Smooth muscle cell (in vitro differentiated cells): ENCODE data around the gene PLCE1. TPM values are rescaled to one million over a fixed set of nuclear protein-coding genes. Genes with fewer than 3 reads are reported as not detected.

Source experiments
- DNase-seq: peaks from one replicate; lab custom pipeline; 2025; ENCODE audit not compliant: unreplicated experiment; lab: John Stamatoyannopoulos, UW
- H2AFZ ChIP-seq: fragments of 200-600 bp; sonication (generic); 2 replicates; pipeline ENCODE4 v1.6.0; 2016; ENCODE audit warnings: antibody characterized with exemption, low read depth, mild to moderate bottlenecking
- H3F3A ChIP-seq: fragments of 200-600 bp; sonication (generic); 2 replicates; pipeline ENCODE4 v1.6.0; 2017; ENCODE audit warnings: antibody characterized with exemption, low read depth
- H3K27ac ChIP-seq: fragments of 200-600 bp; sonication (generic); 2 replicates; pipeline ENCODE4 v1.5.1; 2016; ENCODE audit warnings: low read depth, mild to moderate bottlenecking
- H3K27me3 ChIP-seq: fragments of 200-600 bp; sonication (generic); 2 replicates; pipeline ENCODE4 v1.6.1; 2016; ENCODE audit warnings: low read depth, mild to moderate bottlenecking
- H3K36me3 ChIP-seq: fragments of 200-600 bp; sonication (generic); 2 replicates; pipeline ENCODE4 v1.5.1; 2016; ENCODE audit warnings: low read depth
- H3K4me1 ChIP-seq: fragments of 200-600 bp; sonication (generic); 2 replicates; pipeline ENCODE4 v1.5.1; 2016; ENCODE audit warnings: low read depth
- H3K4me2 ChIP-seq: fragments of 200-600 bp; sonication (generic); 2 replicates; pipeline ENCODE4 v1.6.0; 2016; ENCODE audit warnings: mild to moderate bottlenecking
- H3K4me3 ChIP-seq: fragments of 200-600 bp; sonication (generic); 2 replicates; pipeline ENCODE4 v1.5.1; 2016; ENCODE audit warnings: mild to moderate bottlenecking
- H3K79me2 ChIP-seq: fragments of 200-600 bp; sonication (generic); 2 replicates; pipeline ENCODE4 v1.6.0; 2016; ENCODE audit warnings: low read depth, mild to moderate bottlenecking
- H3K9ac ChIP-seq: fragments of 200-600 bp; sonication (generic); 2 replicates; pipeline ENCODE4 v1.6.0; 2016; ENCODE audit warnings: low read depth
- H3K9me3 ChIP-seq: fragments of 200-600 bp; sonication (generic); replicated peaks from 2 replicates; pipeline ENCODE4 v1.5.1; 2016; ENCODE audit warnings: low read depth
- H4K20me1 ChIP-seq: fragments of 200-600 bp; sonication (generic); 2 replicates; pipeline ENCODE4 v1.6.0; 2016; ENCODE audit warnings: low read depth
- WGBS: methylation state at CpG from one replicate; pipeline ENCODE4 v1.1.7; 2016; ENCODE audit warnings: low lambda C conversion rate; 5-methylcytosine and 5-hydroxymethylcytosine counted together
- polyA plus RNA-seq: library from polyadenylated mRNA; unstranded; fragments of >200 nt; fragmentation: Nextera tagmentation; extraction: Ambion mirVana; gene quantifications from 2 replicates; pipeline ENCODE4 v1.2.1, GENCODE V29; 2016
- total RNA-seq: library from RNA; depleted of rRNA; stranded (reverse); fragments of >200 nt; gene quantifications from 2 replicates; pipeline ENCODE4 v1.2.3, GENCODE V29; 2014
- TF ChIP-seq, protein P1 (sequence below): fragments of 200-600 bp; sonication (generic); IDR thresholded peaks from 2 replicates; pipeline ENCODE4 v1.5.1; 2017; ENCODE audit warnings: borderline replicate concordance, mild to moderate bottlenecking, antibody characterized with exemption; ENCODE audit not compliant: insufficient read depth, poor library complexity, severe bottlenecking

Gene PLCE1
- total and polyA plus RNA-seq, 2 experiments from 2014 or later = 4.0 to 4.5 TPM

DNA sequence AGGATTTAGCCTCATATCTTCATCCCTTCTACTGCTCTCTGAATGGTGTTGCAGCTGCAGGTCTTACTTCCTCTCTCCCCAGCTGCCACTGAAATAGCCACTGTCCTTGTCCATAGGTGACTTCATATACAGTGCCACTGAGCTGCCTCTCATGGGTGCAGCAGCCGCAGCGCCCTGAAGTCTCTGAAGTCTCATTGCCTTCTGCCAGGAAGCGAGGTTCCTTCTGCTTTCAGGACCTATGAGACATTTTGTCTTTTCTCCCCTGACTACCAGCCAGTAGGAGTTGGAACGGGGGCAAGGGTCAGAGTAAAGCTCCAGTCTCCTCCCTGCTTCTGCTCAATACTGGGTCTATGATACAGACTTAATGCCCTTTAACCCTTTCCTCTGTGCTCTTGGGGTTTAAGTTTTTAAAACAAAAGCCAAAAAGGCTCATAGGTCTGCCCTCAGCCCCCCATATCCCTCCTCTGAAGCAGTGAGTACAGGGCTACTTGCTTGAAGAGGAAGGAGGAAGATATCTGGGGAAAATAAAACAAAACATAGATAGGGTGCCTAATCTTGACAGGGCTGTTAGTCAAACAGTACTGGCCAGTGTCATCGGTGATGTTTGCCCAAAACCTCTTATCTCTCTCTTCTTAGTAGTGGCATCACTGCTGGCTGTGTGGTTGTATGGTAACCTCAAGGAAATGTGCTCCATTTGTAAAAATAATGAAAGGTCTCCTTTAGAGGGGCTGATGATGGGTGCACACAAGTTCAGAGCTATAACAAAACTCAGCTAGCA lies 7.1 kb downstream of the PLCE1 start:
- Histone ChIP-seq H3F3A (peaks cover 8% of the 10 kb centered on the region), H3K36me3 (no peaks in the 10 kb centered on the region), H3K27ac (peak overlapping the region; percentile 43), H3K79me2 (peaks cover 25% of the 10 kb centered on the region), H3K4me1 (peaks cover 16% of the 10 kb centered on the region), H3K9ac (no peak overlapping the region), H3K4me3 (no peak overlapping the region), H3K9me3 (no peaks in the 10 kb centered on the region), H3K27me3 (no peaks in the 10 kb centered on the region), H2AFZ (no peak overlapping the region), H4K20me1 (no peaks in the 10 kb centered on the region), H3K4me2 (peak overlapping the region; percentile 70)
- WGBS = 63% methylated on average over 5 of the region's 5 CpGs
- no peak for DNase-seq
- TF ChIP-seq, protein P1, sequence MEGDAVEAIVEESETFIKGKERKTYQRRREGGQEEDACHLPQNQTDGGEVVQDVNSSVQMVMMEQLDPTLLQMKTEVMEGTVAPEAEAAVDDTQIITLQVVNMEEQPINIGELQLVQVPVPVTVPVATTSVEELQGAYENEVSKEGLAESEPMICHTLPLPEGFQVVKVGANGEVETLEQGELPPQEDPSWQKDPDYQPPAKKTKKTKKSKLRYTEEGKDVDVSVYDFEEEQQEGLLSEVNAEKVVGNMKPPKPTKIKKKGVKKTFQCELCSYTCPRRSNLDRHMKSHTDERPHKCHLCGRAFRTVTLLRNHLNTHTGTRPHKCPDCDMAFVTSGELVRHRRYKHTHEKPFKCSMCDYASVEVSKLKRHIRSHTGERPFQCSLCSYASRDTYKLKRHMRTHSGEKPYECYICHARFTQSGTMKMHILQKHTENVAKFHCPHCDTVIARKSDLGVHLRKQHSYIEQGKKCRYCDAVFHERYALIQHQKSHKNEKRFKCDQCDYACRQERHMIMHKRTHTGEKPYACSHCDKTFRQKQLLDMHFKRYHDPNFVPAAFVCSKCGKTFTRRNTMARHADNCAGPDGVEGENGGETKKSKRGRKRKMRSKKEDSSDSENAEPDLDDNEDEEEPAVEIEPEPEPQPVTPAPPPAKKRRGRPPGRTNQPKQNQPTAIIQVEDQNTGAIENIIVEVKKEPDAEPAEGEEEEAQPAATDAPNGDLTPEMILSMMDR = no peak

DNA sequence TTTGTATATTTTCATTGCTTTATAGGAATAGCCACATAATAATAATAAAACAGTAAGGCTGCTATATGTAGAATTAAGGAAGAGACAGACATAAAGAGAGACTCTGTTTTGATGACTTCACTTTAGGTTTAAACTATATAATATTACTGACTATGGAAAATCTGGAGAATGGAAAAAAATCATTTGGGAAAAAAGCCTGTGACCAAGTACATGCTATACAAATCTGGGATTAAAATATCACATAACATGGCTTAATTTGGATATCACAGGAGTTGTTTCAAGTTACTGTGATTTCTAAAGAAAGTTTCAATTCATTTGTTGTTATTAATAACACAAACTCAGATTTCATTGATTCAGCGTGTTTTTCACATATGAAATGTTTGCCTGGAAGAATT lies 7.7 kb downstream of the PLCE1 start:
- Histone ChIP-seq H3K9ac (no peak overlapping the region), H3F3A (peaks cover 8% of the 10 kb centered on the region), H3K79me2 (peaks cover 19% of the 10 kb centered on the region), H3K4me1 (peaks cover 16% of the 10 kb centered on the region), H3K36me3 (no peaks in the 10 kb centered on the region), H3K27me3 (no peaks in the 10 kb centered on the region), H4K20me1 (no peaks in the 10 kb centered on the region), H3K9me3 (no peaks in the 10 kb centered on the region), H3K27ac (peak overlapping the region; percentile 43), H2AFZ (no peak overlapping the region), H3K4me2 (peak overlapping the region; percentile 70), H3K4me3 (no peak overlapping the region)
- TF ChIP-seq, protein P1 = no peak
- 96% methylated on average over 1 of the region's 1 CpG for WGBS
- no peak for DNase-seq

DNA sequence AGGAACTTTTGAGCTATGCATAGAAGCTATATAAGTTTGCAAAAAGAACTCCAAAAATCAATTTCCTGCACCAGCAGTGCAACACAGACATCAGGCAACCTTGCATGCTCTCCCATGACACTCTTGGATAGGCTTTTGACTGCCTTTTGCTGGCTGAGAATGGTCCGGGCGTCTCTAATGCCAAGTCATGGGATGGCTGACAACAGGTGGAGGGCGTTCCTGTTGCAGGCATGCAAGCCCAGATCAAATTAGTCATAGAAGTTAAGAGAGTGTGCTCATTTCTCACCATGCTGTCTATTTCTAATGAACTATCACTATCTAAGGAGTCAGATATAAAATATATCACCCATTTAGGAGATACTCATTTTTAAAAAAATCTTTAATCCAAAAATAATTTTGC lies 8.4 kb downstream of the PLCE1 start:
- peaks cover 11% of the 10 kb centered on the region for H3K79me2 ChIP-seq
- H3K4me1 ChIP-seq = peaks cover 21% of the 10 kb centered on the region
- no peak overlapping the region for H3K4me2 ChIP-seq
- H3K9ac ChIP-seq = no peak overlapping the region
- WGBS = 99% methylated on average over 3 of the region's 3 CpGs
- H3K36me3 ChIP-seq = no peaks in the 10 kb centered on the region
- no peak for DNase-seq
- H3F3A ChIP-seq = peaks cover 8% of the 10 kb centered on the region
- H3K4me3 ChIP-seq = no peak overlapping the region
- H2AFZ ChIP-seq = no peak overlapping the region
- H3K27me3 ChIP-seq = no peaks in the 10 kb centered on the region
- no peaks in the 10 kb centered on the region for H3K9me3 ChIP-seq
- no peaks in the 10 kb centered on the region for H4K20me1 ChIP-seq
- TF ChIP-seq, protein P1 = no peak
- H3K27ac ChIP-seq = no peak overlapping the region

DNA sequence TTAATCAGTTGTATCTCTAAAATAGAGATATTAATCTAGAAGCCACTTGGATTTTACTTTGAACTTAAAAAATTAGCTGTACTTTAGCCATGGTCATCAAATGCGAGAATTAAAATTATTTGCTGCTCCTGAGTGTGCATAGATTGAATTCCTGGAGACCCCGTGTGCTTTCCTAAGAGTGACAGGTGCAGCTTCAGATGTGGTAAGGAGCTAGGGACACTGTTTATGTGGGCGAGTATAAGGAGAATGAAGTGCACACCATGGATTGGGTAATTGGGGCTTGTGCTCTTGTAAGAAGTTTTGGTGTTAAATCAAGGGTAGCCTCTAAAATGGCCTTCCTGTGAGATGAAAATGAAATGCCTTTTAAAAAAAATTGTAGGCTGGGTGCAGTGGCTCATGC lies 9.8 kb downstream of the PLCE1 start:
- H2AFZ ChIP-seq = no peak overlapping the region
- no peaks in the 10 kb centered on the region for H3K36me3 ChIP-seq
- peaks cover 8% of the 10 kb centered on the region for H3F3A ChIP-seq
- no peak overlapping the region for H3K4me2 ChIP-seq
- no peak for DNase-seq
- H3K4me1 ChIP-seq = peaks cover 24% of the 10 kb centered on the region
- no peak overlapping the region for H3K4me3 ChIP-seq
- no peak overlapping the region for H3K9ac ChIP-seq
- no peaks in the 10 kb centered on the region for H4K20me1 ChIP-seq
- no peak overlapping the region for H3K27ac ChIP-seq
- no peaks in the 10 kb centered on the region for H3K9me3 ChIP-seq
- 86% methylated on average over 3 of the region's 3 CpGs for WGBS
- peaks cover 6% of the 10 kb centered on the region for H3K79me2 ChIP-seq
- TF ChIP-seq, protein P1 = no peak
- no peaks in the 10 kb centered on the region for H3K27me3 ChIP-seq
